MM.1S (cell line): ENCODE measurements around the gene PI4K2A.

Experiments
- EZH2phosphoT487 ChIP-seq: fragments of 300-600 bp; sonication (generic); IDR thresholded peaks from 2 replicates; pipeline ENCODE4 v1.6.1; 2018; ENCODE audit warnings: antibody characterized with exemption, low read length
- TF ChIP-seq, protein P1 (sequence below): fragments of 300-600 bp; sonication (generic); IDR thresholded peaks from 2 replicates; pipeline ENCODE4 v1.5.1; 2016; ENCODE audit warnings: antibody characterized with exemption, low read length, mixed read lengths

DNA sequence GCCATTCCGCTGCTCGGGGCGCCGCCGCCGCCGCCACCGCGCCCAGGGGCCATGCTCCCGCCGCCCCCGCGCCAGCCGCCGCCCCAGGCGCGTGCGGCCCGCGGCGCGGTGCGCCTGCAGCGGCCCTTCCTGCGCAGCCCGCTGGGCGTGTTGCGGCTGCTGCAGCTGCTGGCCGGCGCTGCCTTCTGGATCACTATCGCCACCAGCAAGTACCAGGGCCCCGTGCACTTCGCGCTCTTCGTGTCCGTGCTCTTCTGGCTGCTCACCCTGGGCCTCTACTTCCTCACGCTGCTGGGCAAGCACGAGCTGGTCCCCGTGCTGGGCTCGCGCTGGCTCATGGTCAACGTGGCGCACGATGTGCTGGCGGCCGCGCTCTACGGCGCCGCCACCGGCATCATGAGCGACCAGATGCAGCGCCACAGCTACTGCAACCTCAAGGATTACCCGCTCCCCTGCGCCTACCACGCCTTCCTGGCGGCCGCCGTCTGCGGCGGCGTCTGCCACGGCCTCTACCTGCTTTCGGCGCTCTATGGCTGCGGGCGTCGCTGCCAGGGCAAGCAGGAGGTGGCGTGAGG, 73.4 kb downstream of the PI4K2A start:
- TF ChIP-seq EZH2phosphoT487 = no peak
- TF ChIP-seq, protein P1, sequence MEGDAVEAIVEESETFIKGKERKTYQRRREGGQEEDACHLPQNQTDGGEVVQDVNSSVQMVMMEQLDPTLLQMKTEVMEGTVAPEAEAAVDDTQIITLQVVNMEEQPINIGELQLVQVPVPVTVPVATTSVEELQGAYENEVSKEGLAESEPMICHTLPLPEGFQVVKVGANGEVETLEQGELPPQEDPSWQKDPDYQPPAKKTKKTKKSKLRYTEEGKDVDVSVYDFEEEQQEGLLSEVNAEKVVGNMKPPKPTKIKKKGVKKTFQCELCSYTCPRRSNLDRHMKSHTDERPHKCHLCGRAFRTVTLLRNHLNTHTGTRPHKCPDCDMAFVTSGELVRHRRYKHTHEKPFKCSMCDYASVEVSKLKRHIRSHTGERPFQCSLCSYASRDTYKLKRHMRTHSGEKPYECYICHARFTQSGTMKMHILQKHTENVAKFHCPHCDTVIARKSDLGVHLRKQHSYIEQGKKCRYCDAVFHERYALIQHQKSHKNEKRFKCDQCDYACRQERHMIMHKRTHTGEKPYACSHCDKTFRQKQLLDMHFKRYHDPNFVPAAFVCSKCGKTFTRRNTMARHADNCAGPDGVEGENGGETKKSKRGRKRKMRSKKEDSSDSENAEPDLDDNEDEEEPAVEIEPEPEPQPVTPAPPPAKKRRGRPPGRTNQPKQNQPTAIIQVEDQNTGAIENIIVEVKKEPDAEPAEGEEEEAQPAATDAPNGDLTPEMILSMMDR = peak; percentile 38
